DMS79 (cell line): ENCODE results near the gene DNAJB14.
"Not testable (repeated sequence)": the region's sequence is repeated elsewhere in the genome, so short reads cannot be mapped to it uniquely, and the experiment has no call there.

Source experiments
- DNase-seq: peaks from one replicate; lab custom pipeline; 2025; lab: John Stamatoyannopoulos, UW

Gene DNAJB14

DNA sequence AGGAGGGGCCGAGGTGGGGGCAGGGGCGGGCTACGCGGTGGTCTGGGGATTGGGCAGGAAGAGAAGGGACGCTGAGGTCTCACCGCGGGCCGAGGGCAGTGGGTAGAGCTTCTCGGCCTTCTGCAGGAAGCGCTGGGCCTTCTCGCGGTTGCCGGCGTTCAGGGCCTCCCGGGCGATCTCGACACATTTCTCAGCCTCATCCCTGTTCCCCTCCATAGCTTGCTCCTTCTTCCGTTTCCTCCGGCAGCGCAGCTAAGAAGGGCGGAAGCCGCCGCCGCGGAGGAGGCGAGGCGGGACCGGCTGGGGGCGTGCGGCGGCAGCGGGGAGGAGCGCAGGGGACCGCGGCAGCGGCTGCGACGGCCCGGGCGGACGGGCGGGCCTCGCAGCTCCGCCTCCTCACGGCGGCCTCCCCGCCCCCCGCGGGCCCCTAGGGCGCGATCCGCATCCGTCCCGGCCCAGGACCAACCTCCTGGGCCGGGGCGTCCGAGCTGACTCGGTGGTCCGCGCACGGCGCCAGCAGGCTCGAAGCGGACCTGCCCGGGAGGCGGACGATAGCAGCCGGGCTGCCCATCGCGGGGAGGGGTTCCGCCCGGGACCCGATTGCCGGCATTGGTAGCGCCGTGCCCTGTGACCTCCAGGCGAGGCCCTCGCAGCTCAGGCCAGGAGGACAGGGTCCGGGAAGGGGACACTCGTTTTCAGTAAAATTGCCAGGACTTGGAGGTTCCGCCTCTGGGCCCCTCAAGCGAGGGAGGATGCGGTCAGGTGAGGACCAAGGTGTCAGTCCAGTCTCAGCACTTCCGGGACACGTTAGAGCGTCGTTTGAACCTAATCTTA, at the start of gene DNAJB14:
Gene DNAJB14, minus strand, starts transcription at position 263 of the 834 bp plus-strand sequence. Its CDS starts 47 bp downstream, at position 216.
- DNase-seq: no peak

DNA sequence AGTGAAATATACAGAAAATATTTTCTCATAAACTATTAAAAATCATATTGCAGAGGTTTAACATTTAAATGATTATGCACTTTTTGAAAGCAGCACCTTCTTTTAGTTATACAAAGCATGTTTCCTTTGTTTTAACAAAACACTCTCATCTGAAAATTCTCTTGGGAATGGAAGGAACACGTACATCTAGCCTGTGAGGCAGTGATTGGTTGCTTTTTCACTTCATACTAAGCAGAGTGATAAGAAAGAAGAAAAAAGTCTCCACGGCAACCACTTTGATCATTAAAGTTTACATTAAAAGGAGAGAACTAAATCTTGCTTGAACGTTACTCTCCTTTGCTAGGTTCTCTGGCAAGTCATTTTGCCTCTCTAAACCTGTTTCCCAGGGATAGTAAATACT, 45.3 kb upstream of the DNAJB14 start:
- no peak for DNase-seq

DNA sequence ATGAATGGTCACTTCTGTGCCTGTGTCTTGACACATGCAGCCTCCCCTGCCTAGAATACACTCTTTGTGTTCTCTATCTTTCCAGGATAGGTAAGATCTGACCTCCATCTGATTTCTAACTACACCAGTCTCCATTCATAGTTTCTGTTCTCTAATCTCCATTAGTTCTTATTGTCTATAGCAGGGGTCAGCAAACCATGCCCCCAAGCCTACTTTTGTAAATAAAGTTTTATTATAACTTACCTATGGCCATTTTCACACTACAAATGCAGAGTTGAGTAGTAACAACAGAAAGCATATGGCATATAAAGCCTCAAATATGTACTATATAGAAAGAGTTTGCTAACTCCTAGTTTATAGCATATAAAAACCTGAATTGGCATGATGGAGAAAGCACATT, 41.3 kb upstream of the DNAJB14 start:
- no peak for DNase-seq

DNA sequence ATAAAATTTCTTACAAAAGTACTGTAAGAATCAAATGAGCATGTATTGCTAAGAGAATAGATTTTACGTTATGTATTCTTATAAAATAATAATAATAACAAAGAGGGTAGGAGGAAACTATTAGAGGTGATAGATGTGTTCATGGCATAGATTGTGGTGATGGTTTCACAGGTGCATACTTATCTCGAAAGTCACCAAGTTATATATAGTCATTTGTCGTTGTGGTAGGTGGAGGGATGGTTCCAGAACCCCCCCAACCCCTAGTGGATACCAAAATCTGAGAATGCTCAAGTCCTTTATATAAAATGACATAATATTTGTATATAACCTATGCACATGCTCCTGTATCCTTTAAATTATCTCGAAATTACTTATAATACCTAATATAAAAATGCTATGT, 40.4 kb upstream of the DNAJB14 start:
- DNase-seq: no peak

DNA sequence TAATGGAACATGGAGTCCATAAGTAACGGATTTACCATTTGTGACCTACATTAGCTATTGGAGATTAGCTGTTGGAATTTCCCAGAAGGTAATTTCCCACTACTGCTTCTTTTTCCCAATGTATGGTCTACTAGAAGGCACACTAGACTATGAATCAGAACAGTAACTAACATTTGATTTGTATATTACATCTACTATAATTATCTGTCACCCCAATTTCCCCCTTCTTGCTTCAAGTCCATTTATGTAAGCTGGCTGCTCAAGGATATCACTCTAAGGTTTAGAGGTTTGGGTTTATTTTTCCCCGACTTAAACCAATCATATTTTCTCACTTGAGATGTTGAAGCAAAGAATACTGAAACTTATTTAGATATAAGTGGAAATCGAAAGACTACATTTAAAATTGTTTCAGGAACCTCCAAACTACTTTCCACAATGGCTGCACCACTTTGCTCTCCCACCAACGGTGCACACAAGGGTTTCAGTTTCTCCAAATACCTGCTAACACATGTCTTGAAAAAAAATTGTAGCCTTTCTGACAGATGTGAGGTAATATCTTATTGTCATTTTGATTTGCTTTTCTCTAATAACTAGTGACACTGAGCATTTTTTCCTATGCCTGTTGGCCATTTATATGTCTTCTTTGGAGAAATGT, 37.0 kb upstream of the DNAJB14 start:
- no peak for DNase-seq

DNA sequence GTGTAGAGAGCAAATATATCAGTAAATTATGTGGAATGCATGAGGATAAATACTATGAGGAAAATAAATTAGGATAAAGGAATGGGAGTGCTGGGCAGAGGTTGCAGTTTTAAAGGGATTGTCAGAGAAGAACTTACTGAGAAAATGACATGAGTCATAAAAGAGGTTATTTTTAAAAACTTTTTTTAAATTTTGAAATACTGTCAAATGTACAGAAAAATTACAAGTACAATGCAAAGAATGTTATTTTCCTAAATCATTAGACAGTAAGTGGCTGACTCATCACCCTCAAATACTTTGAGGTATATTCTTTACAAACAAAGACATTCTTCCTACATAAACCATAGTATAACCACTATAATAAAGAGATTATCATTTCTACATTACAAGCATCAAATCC, 33.5 kb upstream of the DNAJB14 start:
- no peak for DNase-seq

DNA sequence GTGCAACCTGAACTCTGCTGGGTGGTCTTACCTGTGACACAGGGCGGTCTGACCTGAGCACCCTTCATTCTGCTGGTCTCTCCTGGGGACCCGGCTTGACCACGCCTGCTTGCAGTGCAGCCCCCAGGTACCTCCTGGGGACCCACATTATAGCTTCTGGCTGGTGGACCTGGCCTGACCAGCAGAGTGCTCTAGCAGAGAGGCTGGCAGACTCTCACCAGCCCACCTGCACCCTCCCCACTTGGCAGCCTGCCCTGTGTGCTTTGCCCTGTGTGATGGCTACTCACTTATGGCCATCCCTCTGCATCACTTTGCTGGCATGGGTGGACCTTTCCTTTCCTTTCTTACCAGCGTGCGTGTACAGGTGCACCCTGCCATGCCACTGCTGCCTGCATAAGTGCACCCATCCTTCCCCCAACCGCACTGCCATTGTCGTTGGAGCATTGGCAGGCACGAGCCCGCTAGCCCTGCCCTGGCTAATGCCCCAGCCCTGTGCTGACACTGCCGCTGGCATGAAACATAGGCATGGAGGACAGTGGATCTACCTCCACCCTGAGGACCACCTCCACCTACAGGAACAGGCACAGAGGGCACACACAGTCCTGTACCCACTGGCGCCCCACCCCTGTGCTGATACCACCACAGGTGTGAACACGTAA, 25.2 kb upstream of the DNAJB14 start:
- no peak for DNase-seq

DNA sequence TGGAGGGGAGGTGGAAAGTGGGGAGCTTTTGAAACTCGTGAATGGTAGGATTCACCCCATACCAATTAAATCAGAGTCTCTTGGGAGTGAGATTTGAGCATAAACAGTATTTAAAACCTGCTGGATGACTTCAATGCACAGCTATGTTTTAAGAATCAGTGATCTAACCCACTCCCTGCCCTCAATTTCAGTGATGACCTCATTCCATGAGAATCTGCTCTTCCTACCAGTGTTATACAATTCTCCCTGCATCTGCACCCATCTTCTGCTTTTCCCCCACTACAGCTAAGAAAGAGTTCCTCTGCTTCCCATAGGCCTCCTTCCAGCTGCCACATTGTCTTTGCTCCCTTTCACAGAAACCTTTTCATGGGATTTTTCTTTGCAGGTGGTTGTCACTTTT, 21.9 kb upstream of the DNAJB14 start:
- no peak for DNase-seq

DNA sequence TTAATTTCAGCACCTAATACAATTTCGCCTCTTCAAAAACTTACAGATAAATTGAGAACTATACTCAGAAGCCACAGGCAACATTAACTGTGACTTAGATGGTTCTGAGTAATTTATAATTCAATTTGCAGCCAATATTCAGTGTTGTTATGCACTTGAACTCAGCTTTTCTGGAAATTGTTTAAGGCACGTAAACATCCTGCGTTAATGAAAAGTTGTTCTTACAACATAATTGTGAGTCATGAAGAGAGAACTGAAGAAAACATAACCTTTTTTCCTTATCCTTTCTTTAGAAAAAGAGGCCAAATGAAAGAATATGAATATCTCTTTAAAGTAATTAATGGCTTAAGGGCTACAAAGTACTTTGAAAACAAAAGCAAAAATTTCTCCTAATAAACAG, 20.3 kb upstream of the DNAJB14 start:
- no peak for DNase-seq

DNA sequence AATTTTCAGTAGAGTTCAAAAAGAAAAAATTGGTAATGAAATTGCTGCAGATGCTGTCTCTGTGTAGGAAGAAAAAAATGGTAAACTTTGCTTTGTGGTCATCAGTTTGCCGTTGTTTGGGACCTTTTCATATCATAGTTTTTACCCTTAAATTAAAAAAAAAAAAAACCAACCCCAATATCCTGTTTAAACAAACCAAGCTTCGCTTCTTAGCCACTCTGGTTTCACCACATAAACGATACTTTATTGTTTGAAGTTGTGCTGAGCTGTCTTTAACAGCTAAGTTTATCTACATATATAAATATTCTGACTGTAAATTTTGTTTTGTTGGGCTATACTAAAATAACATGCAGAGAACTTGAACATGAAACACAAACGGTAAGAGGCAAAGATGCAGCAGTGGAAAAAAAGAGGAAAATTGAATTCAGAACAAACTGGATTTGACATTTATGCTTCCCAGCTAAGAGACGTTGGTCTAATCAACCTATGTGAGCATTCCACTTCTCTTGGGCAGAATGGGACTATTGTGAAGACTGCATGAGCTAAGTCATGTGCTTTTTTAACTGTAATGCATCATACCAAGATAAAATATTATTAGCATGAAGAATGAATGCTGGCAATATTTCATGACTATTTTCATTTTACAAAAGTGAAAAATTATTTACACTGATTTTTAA, 19.4 kb upstream of the DNAJB14 start:
- no peak for DNase-seq

DNA sequence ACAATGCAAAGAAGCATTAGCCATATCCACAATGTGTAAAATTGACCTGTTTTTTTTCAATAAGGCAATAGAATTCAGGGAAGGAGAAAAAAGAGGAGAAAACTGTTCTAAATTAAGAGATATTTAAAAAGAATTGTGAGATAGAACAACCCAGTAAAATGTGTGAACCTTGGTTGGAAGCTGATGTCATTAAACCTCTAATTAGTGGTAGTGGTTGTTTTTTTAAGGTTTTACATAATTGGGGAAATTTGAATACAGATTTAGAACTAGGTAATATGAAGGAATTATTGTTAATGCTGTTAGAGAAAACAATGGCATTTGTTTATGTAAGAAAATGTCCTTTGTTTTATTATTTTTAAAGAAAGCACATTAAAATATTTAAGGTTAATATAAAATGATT, 18.8 kb upstream of the DNAJB14 start:
- no peak for DNase-seq

DNA sequence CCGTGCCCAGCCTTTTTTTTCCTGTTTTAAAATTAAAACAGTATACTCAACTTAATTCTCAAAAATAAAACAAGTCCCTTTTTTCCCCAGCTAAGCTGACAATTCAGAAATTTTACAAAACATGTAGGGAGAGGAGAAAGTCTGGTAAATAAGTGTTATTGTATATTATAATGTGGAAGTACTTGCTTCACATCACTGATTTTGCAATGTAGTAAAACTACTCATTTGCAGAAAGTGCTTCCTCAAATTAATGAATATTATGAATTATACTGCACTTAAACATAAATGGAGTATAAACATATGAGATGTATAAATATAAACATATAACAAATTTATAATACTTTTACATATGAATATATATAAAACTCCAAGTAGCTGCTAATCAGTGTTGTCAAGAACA, 15.3 kb upstream of the DNAJB14 start:
- DNase-seq: no peak

DNA sequence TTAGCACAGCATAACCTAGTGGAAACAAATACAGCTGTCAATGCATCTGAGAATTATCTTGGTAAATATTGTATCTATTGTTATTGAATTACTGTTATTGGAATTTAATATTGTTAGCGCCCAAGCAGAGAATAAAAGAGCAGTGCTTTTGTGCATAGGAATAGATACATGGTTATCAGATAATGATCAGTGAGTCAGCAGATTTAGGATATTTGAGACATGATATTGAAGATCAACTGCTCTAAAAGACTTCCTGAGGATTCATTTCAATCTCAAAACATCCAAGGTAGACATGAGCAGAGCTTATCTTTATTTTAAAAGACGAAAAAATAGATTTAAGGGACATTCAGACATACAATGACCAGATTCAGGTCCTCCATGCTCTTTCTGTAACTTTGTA, 14.2 kb upstream of the DNAJB14 start:
- DNase-seq: no peak

DNA sequence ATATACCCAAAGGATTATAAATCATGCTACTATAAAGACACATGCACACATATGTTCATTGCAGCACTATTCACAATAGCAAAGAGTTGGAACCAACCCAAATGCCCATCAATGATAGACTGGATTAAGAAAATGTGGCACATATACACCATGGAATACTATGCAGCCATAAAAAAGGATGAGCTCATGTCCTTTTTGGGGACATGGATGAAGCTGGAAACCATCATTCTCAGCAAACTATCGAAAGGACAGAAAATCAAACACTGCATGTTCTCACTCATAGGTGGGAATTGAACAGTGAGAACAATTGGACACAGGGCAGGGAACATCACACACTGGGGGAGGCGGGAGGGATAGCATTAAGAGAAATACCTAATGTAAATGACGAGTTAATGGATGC, 11.8 kb upstream of the DNAJB14 start:
- DNase-seq: not testable (repeated sequence)

DNA sequence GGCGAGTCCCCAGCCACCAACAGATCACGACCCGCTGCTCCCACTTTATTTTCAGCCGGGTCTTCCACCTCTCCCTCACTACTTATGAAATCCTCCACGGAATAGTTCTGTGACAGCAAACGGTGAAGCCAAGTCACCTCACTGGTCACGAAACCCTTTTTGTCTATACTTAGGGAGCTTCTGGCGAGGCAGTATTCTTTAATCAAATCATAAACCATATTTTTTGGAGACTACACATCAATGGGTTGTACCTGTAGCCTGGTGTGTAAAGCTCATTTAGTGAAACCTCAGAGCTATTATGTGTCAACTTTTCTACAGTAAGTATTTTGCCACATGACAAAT, 4.5 kb upstream of the DNAJB14 start:
- no peak for DNase-seq

DNA sequence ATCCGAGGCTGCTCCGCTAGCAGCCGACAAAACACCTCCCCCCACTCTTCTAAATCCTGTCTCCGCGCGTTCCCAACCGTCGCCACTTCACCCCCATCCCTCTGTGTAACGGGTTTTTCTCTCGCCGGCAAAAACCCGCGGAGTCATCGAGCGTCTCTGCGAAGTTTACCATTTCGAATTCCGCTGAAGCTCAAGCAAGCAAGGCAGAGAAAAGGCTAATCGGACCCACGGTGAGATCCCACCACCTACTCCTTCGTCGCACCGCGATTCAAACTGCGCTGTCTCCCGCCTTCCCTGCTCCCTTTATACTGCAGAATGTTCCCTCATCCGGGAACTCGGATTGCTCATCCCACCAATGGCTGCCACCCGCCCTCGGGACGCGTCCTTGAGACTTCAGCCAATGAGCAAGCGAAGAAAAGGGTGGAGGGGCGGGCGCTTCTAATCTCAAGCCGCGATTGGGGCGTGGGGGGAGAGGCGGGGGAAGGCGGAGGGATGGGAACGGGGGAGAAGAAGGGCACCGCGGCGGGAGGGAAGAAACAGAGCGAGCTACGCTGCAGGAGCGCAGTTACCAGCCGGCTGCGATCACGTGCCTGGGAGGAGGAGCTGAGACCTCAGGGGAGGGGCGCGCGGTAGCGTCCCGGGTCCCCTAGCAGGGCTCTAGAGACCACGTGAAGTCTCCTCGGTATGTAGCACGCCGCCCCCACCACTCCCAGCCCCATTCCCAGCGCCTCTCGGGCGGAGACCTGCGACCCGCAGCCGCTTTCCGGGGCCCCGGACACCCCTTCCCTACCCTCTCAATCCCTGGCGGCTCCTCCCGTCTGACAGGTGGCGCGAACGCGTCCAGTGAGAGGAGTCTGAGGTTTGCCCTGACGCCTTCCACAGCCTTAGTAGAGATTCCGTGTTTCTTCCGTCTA, 3.8 kb upstream of the DNAJB14 start, which contains the start of gene H2AZ1:
Gene H2AZ1, minus strand, starts transcription at position 277 of the 914 bp plus-strand sequence. Its CDS starts 105 bp downstream, at position 172.
- peak; percentile 90 for DNase-seq

DNA sequence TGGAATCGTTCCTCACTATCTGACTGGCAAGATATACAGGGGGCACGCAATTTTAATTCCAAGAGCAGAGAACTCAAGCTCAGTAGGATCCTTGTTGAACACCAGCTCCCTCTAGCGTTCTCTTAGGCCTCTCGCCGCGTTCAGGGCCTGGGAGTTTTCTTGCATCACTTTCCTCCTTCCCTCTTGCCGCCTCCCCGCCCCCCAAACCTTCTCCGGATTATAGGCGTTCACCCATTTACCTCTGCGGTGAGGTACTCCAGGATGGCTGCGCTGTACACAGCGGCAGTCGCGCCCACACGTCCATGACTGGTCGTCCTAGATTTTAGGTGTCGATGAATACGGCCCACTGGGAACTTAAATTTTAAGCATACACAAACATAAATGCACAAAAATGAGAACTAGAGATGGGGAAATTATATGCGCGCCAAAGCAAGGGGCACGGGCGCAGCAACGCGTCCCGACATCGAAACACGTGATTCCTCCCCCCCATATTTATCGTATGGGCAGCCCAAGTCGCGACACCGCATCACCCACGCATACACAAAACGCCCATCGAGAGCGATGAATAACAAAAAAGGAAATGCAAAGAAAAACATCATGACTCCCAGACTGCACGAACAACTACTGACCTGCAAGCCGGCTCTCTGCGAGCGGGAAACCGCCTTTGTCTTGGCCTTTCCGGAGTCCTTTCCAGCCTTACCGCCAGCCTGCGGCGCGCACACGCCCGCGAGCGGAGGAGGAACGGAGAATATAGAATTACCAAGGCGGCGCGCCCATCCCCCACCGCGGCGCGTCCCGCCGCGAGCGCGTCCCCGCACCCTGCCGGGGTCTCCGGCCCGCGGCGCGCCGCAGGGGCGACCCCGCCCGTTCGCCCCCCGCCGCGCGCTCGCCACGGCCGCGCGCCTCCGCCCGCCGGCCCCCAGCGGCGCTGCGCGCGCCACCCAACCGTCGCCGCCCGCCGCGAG, 2.9 kb upstream of the DNAJB14 start:
- peak; percentile 83 for DNase-seq

DNA sequence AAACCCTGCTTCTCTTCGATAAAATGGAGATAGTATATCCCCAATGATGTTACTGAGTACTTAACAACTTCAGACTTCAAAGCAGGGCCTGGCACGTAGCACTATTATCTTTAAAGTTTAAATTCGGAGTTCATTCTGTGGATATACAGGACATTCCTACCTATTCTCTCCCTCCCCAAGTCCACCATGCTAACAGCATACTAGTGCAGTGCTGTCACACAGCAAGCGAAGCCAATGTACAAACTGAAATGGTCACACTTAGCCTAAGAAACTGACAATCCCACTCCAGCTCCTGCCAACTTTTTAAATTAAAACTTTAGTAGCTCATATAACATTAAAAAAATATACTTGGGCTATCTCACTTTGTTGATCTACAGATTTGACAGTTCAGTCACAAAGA, 1.2 kb upstream of the DNAJB14 start:
- no peak for DNase-seq

DNA sequence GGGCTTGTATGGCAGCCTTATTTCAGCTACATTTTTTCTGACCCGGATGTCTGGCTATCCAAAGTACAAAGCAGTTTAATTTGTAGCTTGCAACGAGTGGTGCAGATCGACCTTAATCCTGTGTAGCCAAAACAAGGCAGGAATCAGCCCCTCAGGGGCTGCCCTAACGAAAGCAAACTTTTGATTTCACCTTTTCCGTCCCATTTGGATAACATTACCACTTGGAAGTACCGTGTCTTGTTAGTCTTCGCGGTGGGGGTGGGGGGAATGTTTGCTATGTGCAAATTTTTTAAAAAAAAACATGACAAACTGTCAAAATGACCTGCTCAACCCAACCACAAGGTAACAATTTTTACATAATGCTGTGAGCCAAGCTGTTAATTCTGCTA, 766 bp upstream of the DNAJB14 start:
- no peak for DNase-seq

DNA sequence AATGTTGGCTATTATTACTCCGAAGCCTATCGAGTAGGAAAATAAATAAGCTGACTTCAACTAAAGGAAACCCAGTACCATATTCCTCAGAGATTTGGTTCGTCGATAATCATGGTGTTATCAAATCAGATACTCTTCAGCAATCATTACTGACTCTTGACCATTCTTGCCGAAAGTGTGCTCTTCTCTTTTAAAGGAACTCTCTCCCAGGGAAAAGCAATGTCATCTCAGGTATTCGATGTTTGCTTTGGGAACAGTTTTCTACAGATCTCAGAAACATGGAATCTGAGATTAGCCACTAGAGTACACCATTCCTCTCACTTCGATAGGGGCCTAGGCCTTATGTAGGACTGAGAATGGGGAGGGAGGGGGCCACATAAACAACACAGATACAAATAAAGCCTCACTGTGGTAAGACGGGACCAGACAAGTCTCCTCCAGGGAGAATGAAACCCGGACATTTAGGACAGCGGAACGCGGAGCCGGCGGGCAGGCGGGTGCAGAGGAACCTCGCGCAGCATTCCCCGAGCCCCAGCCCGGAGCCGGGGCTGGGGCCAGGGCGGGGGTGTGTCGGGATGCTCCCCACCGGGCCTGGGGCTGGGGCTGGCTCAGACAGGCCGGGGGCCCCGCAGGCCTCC, 581 bp downstream of the DNAJB14 start:
- DNase-seq: no peak
